ENCODE data around the gene SHISA3. TPM values are rescaled to one million over a fixed set of nuclear protein-coding genes. Genes with fewer than 3 reads are reported as not detected.

The SHISA3 gene
- 1.5 TPM for total RNA-seq

DNA sequence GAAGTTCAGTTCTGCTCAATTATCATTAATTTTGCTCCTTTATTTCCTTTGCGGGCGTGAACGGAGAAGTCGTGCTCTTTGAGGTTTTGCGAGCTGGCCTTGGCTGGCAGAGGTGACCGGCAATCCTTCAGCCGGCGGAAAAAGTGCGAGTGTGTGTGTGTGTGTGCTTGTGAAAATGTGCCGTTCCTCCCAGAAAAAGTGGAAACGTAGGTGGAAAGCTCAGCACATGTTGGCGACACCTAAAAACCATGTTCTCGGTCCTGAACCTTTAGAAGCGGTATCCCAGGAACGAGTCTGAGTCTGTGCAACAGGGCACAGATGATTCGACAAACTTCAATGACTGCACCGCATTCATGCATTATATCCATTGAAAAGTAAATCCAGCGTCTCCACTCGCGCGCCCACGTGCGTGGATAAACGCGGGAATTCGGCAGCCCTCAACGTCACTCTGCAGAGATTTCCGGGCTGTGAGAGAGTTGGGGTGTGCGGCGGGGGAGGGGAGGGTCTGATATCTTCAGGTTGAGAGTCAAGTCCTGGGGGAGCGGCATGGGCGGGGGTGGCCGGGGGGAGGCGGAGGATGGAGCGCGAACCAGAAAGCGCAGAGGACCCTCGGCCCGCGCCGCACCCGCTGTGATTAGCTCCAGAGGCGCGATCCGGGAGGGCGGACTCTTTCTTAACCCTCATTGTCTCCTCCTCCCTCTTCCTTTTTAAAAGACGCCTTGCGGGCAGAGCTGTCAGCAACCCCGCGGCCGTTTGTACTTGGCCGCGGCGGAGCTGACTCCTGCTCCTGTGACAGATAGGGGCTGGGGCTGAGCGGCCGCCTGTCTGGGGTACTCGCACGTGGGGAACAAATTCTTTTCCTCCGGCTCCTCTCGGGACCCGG lies at the start of gene SHISA3:
Gene SHISA3 (plus strand): TSS at position 737 of the 883 bp plus-strand sequence. CDS start 569 bp downstream, outside the sequence.

Other genes with a start within 250 kb of the SHISA3 start
- gene BEND4, start 244.8 kb upstream of the SHISA3 start, total RNA-seq, result 5.5 TPM

All from camera-type eye (tissue), 1 donor.